ENCODE measurements around the gene UBE2S.
"Not testable (repeated sequence)": the region's sequence is repeated elsewhere in the genome, so short reads cannot be mapped to it uniquely, and the experiment has no call there.

Gene UBE2S

GRCh38 chr19:55439052-55439451, 31.5 kb upstream of the UBE2S start:
- no peak for DNase-seq

GRCh38 chr19:55437410-55437809, 29.8 kb upstream of the UBE2S start:
- DNase-seq, result peak; percentile 32 to 58

GRCh38 chr19:55436847-55437246, 29.3 kb upstream of the UBE2S start:
- no peak for DNase-seq

- DNase-seq, result no peak
Measured at GRCh38 chr19:55435020-55435419, 27.4 kb upstream of the UBE2S start.

- no peak for DNase-seq
Measured at GRCh38 chr19:55434356-55434919, 26.9 kb upstream of the UBE2S start.

GRCh38 chr19:55433292-55433691, 25.7 kb upstream of the UBE2S start:
- DNase-seq, result no peak

- DNase-seq, result no peak
Measured at GRCh38 chr19:55432241-55432959, 24.8 kb upstream of the UBE2S start.

GRCh38 chr19:55431183-55431582, 23.6 kb upstream of the UBE2S start:
- DNase-seq, result no peak

GRCh38 chr19:55426042-55426441, 18.5 kb upstream of the UBE2S start:
- DNase-seq, result no peak

GRCh38 chr19:55424518-55424917, 16.9 kb upstream of the UBE2S start:
- no peak for DNase-seq

- no peak for DNase-seq
Measured at GRCh38 chr19:55423225-55424005, 15.8 kb upstream of the UBE2S start.

GRCh38 chr19:55421281-55421680, 13.7 kb upstream of the UBE2S start:
- not testable (repeated sequence) for DNase-seq

GRCh38 chr19:55419624-55420236, 12.1 kb upstream of the UBE2S start:
- DNase-seq, result no peak

GRCh38 chr19:55419103-55419502, 11.5 kb upstream of the UBE2S start:
- DNase-seq, result no peak

- peak; percentile 46 to 68 for DNase-seq
Measured at GRCh38 chr19:55418185-55418584, 10.6 kb upstream of the UBE2S start.

GRCh38 chr19:55410168-55410567, 2.6 kb upstream of the UBE2S start:
- no peak for DNase-seq

- DNase-seq, result not testable (repeated sequence)
Measured at GRCh38 chr19:55409179-55409578, 1.6 kb upstream of the UBE2S start.

GRCh38 chr19:55408533-55408872, 915 bp upstream of the UBE2S start:
- DNase-seq, result no peak

GRCh38 chr19:55407800-55408532, 378 bp upstream of the UBE2S start:
- peak; percentile 99 for DNase-seq

GRCh38 chr19:55406826-55407549, 600 bp downstream of the UBE2S start:
- no peak for DNase-seq

GRCh38 chr19:55406091-55406825, 1.3 kb downstream of the UBE2S start:
- DNase-seq, result no peak

GRCh38 chr19:55405638-55406037, 1.9 kb downstream of the UBE2S start:
- no peak for DNase-seq
